Endothelial cell of umbilical vein (primary cell): ENCODE results near the gene METTL16. TPM values are rescaled to one million over a fixed set of nuclear protein-coding genes. Genes with fewer than 3 reads are reported as not detected.

Experiments
- BruUV-seq: library from RNA; stranded (reverse); fragments of 400-500 nt; replicated peaks from 2 replicates; lab custom pipeline; 2021; lab: Mats Ljungman, UMichigan
- CTCF ChIA-PET: fragments of 300-600, 350-600 bp; sonication (Branson Sonifier 250); formaldehyde crosslinking; loops from one replicate; lab custom pipeline; 2021; ENCODE audit warnings: antibody characterized with exemption, inconsistent platforms; lab: Charles Lee
- POLR2A ChIA-PET: fragments of 300-600, 350-600 bp; sonication (Branson Sonifier 250); formaldehyde crosslinking; loops from one replicate; lab custom pipeline; 2021; ENCODE audit warnings: antibody characterized with exemption, inconsistent platforms; lab: Charles Lee
- DNase-seq: peaks from one replicate; pipeline ENCODE4 v3.0.0-alpha.2; 2011; ENCODE audit warnings: low read depth, low spot score
- FAIRE-seq: peaks from 2 replicates; lab custom pipeline; 2011; peaks lifted over from hg19 to GRCh38; lab: Jason Lieb, UNC
- H2AFZ ChIP-seq: 2 replicates; pipeline ENCODE4 v1.6.0; 2012; ENCODE audit warnings: low read depth, low read length, control low read depth, inconsistent platforms
- H3K27ac ChIP-seq: 2 replicates; pipeline ENCODE4 v1.5.1; 2011; ENCODE audit warnings: low read depth, mild to moderate bottlenecking, control low read depth, low read length, moderate library complexity; ENCODE audit not compliant: insufficient read depth
- H3K27me3 ChIP-seq, 2 experiments: 2 replicates each; pipeline versions ENCODE4 v1.6.0 to v1.6.1; 2011; ENCODE audit warnings: low read length in 2 of 2, mixed read lengths in 1 of 2; ENCODE audit not compliant: control insufficient read depth in 2 of 2, insufficient read depth in 2 of 2
- H3K36me3 ChIP-seq, 2 experiments: 2 replicates in 1 of 2; 3 replicates in 1 of 2; pipeline ENCODE4 v1.5.1; 2011; ENCODE audit warnings: low read length in 2 of 2, mild to moderate bottlenecking in 1 of 2, moderate library complexity in 1 of 2; ENCODE audit not compliant: control insufficient read depth in 2 of 2, insufficient read depth in 2 of 2; ENCODE audit errors: extremely low read depth in 1 of 2
- H3K4me1 ChIP-seq: 3 replicates; pipeline ENCODE4 v1.5.1; 2011; ENCODE audit warnings: mild to moderate bottlenecking, low read length; ENCODE audit not compliant: control insufficient read depth, insufficient read depth; ENCODE audit errors: extremely low read depth
- H3K4me2 ChIP-seq: 2 replicates; pipeline ENCODE4 v1.6.1; 2011; ENCODE audit warnings: low read length, control low read depth, mixed read lengths; ENCODE audit not compliant: insufficient read depth
- H3K4me3 ChIP-seq, 3 experiments: fragments of 200-600 bp in 1 of 3; sonication (generic), shearing (Covaris generic) in 1 of 3; replicated peaks in 1 of 3; 2 replicates each; pipeline ENCODE4 v1.5.1; 2011 to 2016; ENCODE audit warnings: control low read depth in 3 of 3, low read length in 3 of 3, mild to moderate bottlenecking in 2 of 3, inconsistent platforms in 1 of 3, low read depth in 1 of 3, moderate library complexity in 1 of 3; ENCODE audit not compliant: insufficient read depth in 1 of 3
- H3K79me2 ChIP-seq: 2 replicates; pipeline ENCODE4 v1.6.0; 2012; ENCODE audit warnings: low read length, inconsistent platforms; ENCODE audit not compliant: control insufficient read depth, insufficient read depth
- H3K9ac ChIP-seq: replicated peaks from 2 replicates; pipeline ENCODE3; 2011; ENCODE audit warnings: low read length, control low read depth; ENCODE audit not compliant: insufficient read depth; ENCODE audit errors: extremely low read depth
- H3K9me1 ChIP-seq: replicated peaks from 3 replicates; pipeline ENCODE4 v1.6.0; 2011; ENCODE audit warnings: mild to moderate bottlenecking, low read length; ENCODE audit not compliant: control insufficient read depth, insufficient read depth; ENCODE audit errors: extremely low read depth
- H3K9me3 ChIP-seq: replicated peaks from 2 replicates; pipeline ENCODE4 v1.5.1; 2012; ENCODE audit warnings: low read length, inconsistent platforms; ENCODE audit not compliant: control insufficient read depth, insufficient read depth
- H4K20me1 ChIP-seq: replicated peaks from 2 replicates; pipeline ENCODE3; 2011; ENCODE audit warnings: mild to moderate bottlenecking, low read length; ENCODE audit not compliant: control insufficient read depth, insufficient read depth; ENCODE audit errors: extremely low read depth
- EZH2 ChIP-seq: IDR thresholded peaks from 2 replicates; pipeline ENCODE4 v1.6.1; 2012; ENCODE audit warnings: borderline replicate concordance, low read depth, mild to moderate bottlenecking, moderate library complexity, low read length, inconsistent platforms; ENCODE audit not compliant: severe bottlenecking
- FOS ChIP-seq: IDR thresholded peaks from 2 replicates; pipeline ENCODE4 v1.6.1; 2011; ENCODE audit warnings: mild to moderate bottlenecking, low read length, moderate library complexity, borderline replicate concordance; ENCODE audit not compliant: insufficient read depth
- GATA2 ChIP-seq: IDR thresholded peaks from 2 replicates; pipeline ENCODE4 v1.7.0; 2011; ENCODE audit warnings: low read depth, mild to moderate bottlenecking, moderate library complexity, mixed read lengths, low read length; ENCODE audit not compliant: insufficient read length, insufficient read depth
- JUN ChIP-seq: IDR thresholded peaks from 2 replicates; pipeline ENCODE4 v1.6.1; 2011; ENCODE audit warnings: borderline replicate concordance, low read depth; ENCODE audit not compliant: insufficient read length, insufficient read depth
- MYC ChIP-seq: IDR thresholded peaks from one replicate; pipeline ENCODE4 v1.6.1; 2011; ENCODE audit warnings: mild to moderate bottlenecking, low read depth, low read length
- POLR2A ChIP-seq: IDR thresholded peaks from 2 replicates; pipeline ENCODE4 v1.6.1; 2012; ENCODE audit warnings: low read depth, mild to moderate bottlenecking, control low read depth, low read length
- POLR2AphosphoS5 ChIP-seq: IDR thresholded peaks from 2 replicates; pipeline ENCODE4 v1.6.1; 2012; ENCODE audit warnings: low read depth, mild to moderate bottlenecking, control low read depth, low read length, moderate library complexity; ENCODE audit not compliant: insufficient read depth
- dilution Hi-C: fragments of 300-500 bp; cut with MboI; formaldehyde crosslinking; loops from one replicate; pipeline ENCODE4 v1.15.0; 2019; ENCODE audit warnings: low sequenced_read_pairs; ENCODE audit not compliant: extremely low pct_ligation_motif_present
- intact Hi-C: fragments of 100-400 bp; cut with micrococcal nuclease; formaldehyde crosslinking; loops from one replicate; pipeline ENCODE4 v1.10.0; 2022
- polyA plus RNA-seq, 4 experiments: library from polyadenylated mRNA; depleted of rRNA in 3 of 4; stranded (reverse) in 3 of 4; unstranded in 1 of 4; fragments of >200 nt; gene quantifications; 2 replicates each; pipeline versions ENCODE4 v1.2.1 to v1.2.3, GENCODE V29; 2011 to 2012; ENCODE audit warnings: missing spikeins in 1 of 4
- total RNA-seq: library from RNA; stranded (reverse); gene quantifications from 2 replicates; pipeline ENCODE4 v1.2.3, GENCODE V29; 2021
- TF ChIP-seq, protein P1 (sequence below): IDR thresholded peaks from 2 replicates; pipeline ENCODE4 v1.6.1; 2011; ENCODE audit not compliant: insufficient read depth, insufficient read length
- TF ChIP-seq, protein P2 (sequence below), 2 donors: IDR thresholded peaks; 1 replicate in 1 of 2; 2 replicates in 1 of 2; pipeline ENCODE4 v1.5.1; 2011; ENCODE audit warnings: low read length in 2 of 2, mild to moderate bottlenecking in 2 of 2, moderate library complexity in 2 of 2, control low read depth in 1 of 2, inconsistent platforms in 1 of 2, low read depth in 1 of 2; ENCODE audit not compliant: insufficient read depth in 1 of 2; ENCODE audit errors: extremely low read depth in 1 of 2

Gene METTL16
- total and polyA plus RNA-seq, 2 donors (not counting 3 experiments of a cell fraction or from before 2014, with no cell fraction given): 11.0 to 24.7 TPM

- H3K9me3 ChIP-seq: no peaks in the 10 kb centered on the region
- DNase-seq (peak; percentile 17), FAIRE-seq (no peak)
- H3K79me2 ChIP-seq: no peaks in the 10 kb centered on the region
- no peaks in the 10 kb centered on the region for H3K4me1 ChIP-seq
- no peak overlapping the region for H3K4me2 ChIP-seq
- intact Hi-C loops (no loop called here), dilution Hi-C loops (no loop called here)
- no peaks in the 10 kb centered on the region for H3K27me3 ChIP-seq
- BruUV-seq: no TSS peak
- no peak overlapping the region for H3K9ac ChIP-seq
- no peaks in the 10 kb centered on the region for H3K9me1 ChIP-seq
- ChIA-PET CTCF (no interaction called here), POLR2A (no interaction called here)
- TF ChIP-seq MYC: no peak
- TF ChIP-seq POLR2AphosphoS5: no peak
- no peak for TF ChIP-seq JUN
- TF ChIP-seq FOS: no peak
- no peak for TF ChIP-seq GATA2
- H2AFZ ChIP-seq: no peak overlapping the region
- H3K36me3 ChIP-seq: no peaks in the 10 kb centered on the region
- H4K20me1 ChIP-seq: no peaks in the 10 kb centered on the region
- H3K27ac ChIP-seq: no peak overlapping the region
- no peak overlapping the region for H3K4me3 ChIP-seq
These were observed 49.0 kb upstream of the METTL16 start for GRCh38 chr17:2560658-2561057.

DNA sequence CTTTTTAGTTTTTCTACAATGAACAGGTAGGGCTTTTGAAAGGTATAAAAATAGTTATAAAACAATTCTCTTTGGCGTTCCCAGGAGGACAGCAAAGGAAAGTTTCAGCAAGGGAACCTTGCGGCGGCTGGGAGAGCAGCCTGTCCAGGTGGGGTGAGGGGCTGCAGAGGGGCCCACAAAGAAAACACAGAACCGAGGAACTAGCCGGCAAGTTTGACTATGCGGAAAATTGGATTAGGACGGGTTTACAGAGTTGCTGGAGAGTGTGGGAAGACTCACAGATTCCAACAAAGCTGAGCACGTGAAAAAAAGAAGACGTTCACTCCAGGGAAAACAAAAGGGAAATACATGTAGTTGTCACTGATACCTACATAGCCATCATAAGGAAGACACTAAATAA, 40.2 kb upstream of the METTL16 start:
- TF ChIP-seq GATA2 (no peak), POLR2A (no peak), JUN (no peak), EZH2 (no peak), FOS (no peak), POLR2AphosphoS5 (no peak), MYC (no peak)
- TF ChIP-seq, protein P1, sequence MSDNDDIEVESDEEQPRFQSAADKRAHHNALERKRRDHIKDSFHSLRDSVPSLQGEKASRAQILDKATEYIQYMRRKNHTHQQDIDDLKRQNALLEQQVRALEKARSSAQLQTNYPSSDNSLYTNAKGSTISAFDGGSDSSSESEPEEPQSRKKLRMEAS: no peak
- TF ChIP-seq, protein P2, sequence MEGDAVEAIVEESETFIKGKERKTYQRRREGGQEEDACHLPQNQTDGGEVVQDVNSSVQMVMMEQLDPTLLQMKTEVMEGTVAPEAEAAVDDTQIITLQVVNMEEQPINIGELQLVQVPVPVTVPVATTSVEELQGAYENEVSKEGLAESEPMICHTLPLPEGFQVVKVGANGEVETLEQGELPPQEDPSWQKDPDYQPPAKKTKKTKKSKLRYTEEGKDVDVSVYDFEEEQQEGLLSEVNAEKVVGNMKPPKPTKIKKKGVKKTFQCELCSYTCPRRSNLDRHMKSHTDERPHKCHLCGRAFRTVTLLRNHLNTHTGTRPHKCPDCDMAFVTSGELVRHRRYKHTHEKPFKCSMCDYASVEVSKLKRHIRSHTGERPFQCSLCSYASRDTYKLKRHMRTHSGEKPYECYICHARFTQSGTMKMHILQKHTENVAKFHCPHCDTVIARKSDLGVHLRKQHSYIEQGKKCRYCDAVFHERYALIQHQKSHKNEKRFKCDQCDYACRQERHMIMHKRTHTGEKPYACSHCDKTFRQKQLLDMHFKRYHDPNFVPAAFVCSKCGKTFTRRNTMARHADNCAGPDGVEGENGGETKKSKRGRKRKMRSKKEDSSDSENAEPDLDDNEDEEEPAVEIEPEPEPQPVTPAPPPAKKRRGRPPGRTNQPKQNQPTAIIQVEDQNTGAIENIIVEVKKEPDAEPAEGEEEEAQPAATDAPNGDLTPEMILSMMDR (IDR thresholded peaks at IDR 0.05; ENCODE audit: extremely low read depth in 1 of 2, insufficient read depth in 1 of 2, low read depth in 1 of 2, low read length in 2 of 2): no peak
- Histone ChIP-seq H3K4me3 (no peak overlapping the region), H4K20me1 (no peaks in the 10 kb centered on the region), H3K9me3 (no peaks in the 10 kb centered on the region), H3K9ac (no peak overlapping the region), H3K4me1 (no peaks in the 10 kb centered on the region), H3K27me3 (peaks cover 9 to 10% of the 10 kb centered on the region in 2 experiments), H2AFZ (no peak overlapping the region), H3K79me2 (no peaks in the 10 kb centered on the region), H3K27ac (no peak overlapping the region), H3K36me3 (no peaks in the 10 kb centered on the region), H3K4me2 (no peak overlapping the region), H3K9me1 (no peaks in the 10 kb centered on the region)
- intact Hi-C loops: no loop called here
- POLR2A ChIA-PET: no interaction called here
- dilution Hi-C loops: no loop called here
- no TSS peak for BruUV-seq
- no peak for FAIRE-seq
- DNase-seq: no peak
- CTCF ChIA-PET: no interaction called here
